ENCODE results near the gene KLC3. TPM values are rescaled to one million over a fixed set of nuclear protein-coding genes. Genes with fewer than 3 reads are reported as not detected.

KLC3 gene
- total and polyA plus RNA-seq, 2 of the 8 experiments (the other 6 are each of a cell fraction or from before 2014, with no cell fraction given): 1.3 to 2.8 TPM

GRCh38 chr19:45382426-45382825, 41.9 kb downstream of the KLC3 start:
- no peak for DNase-seq (ENCODE audit: low read depth in 1 of 2, low spot score in 2 of 2)
- Histone ChIP-seq H3K14ac (ENCODE audit: insufficient read length) (no peak overlapping the region), H2BK5ac (ENCODE audit: low read depth, low read length) (no peak overlapping the region), H3K79me2 (ENCODE audit: control insufficient read depth in 1 of 2, insufficient read depth in 2 of 2, low read length in 2 of 2) (no peaks in the 10 kb centered on the region), H3K27me3 (replicated peaks in 1 of 4; ENCODE audit: control insufficient read depth in 3 of 4, extremely low read depth in 1 of 4, insufficient read depth in 3 of 4, low read length in 3 of 4) (peaks cover 6 to 18% (median 16%) of the 10 kb centered on the region in 4 experiments), H3K27ac (ENCODE audit: low read depth, low read length) (no peak overlapping the region), H4K20me1 (replicated peaks in 1 of 2; ENCODE audit: control insufficient read depth in 1 of 2, insufficient read depth in 2 of 2, low read length in 2 of 2) (peaks cover 0 to 4% of the 10 kb centered on the region in 2 experiments), H3K4me1 (replicated peaks in 1 of 4; ENCODE audit: control insufficient read depth in 3 of 4, insufficient read depth in 4 of 4, low read length in 3 of 4) (peaks cover 0 to 7% (median 4%) of the 10 kb centered on the region in 4 experiments; a peak in 5 of 7 replicates), H3K9me3 (ENCODE audit: insufficient read depth in 2 of 2, low read depth in 1 of 2, low read length in 1 of 2) (no peaks in the 10 kb centered on the region), H4K5ac (ENCODE audit: insufficient read length, low read depth, low read length) (no peak overlapping the region), H4K8ac (ENCODE audit: extremely low read depth, insufficient read depth, low read length) (peak overlapping the region; percentile 68; the same call in 1 of the 2 replicates), H2BK12ac (ENCODE audit: low read depth, low read length) (no peak overlapping the region), H3K18ac (ENCODE audit: extremely low read depth, low read length) (no peak overlapping the region), H3K23ac (ENCODE audit: insufficient read length) (no peak overlapping the region), H2AFZ (ENCODE audit: low read length) (no peak overlapping the region), H2BK120ac (replicated peaks; ENCODE audit: low read depth, low read length) (no peak overlapping the region), H4K91ac (replicated peaks; ENCODE audit: insufficient read length, low read length) (no peak overlapping the region), H2AK5ac (ENCODE audit: low read depth, low read length) (no peak overlapping the region), H3K23me2 (ENCODE audit: low read depth, low read length) (peaks cover 6% of the 10 kb centered on the region; the same call in 1 of the 2 replicates), H3K56ac (replicated peaks; ENCODE audit: insufficient read length, low read depth, low read length) (no peak overlapping the region), H2BK15ac (ENCODE audit: low read length) (0 out of 2 replicates have a peak overlapping the region, but pooled peaks have one; percentile 61), H2BK20ac (ENCODE audit: low read length) (no peak overlapping the region), H3K9ac (replicated peaks in 1 of 4; ENCODE audit: extremely low read depth in 1 of 4, low read depth in 3 of 4, low read length in 3 of 4) (no peak overlapping the region), H3K36me3 (ENCODE audit: control insufficient read depth in 2 of 4, insufficient read depth in 4 of 4, low read length in 3 of 4) (no peaks in the 10 kb centered on the region), H3K4me2 (ENCODE audit: insufficient read depth in 1 of 2, low read depth in 2 of 2, low read length in 2 of 2) (no peak overlapping the region), H3K4me3 (ENCODE audit: extremely low read depth in 1 of 4, insufficient read depth in 2 of 4, low read depth in 3 of 4, low read length in 4 of 4) (no peak overlapping the region), H3K79me1 (ENCODE audit: low read depth, low read length) (no peaks in the 10 kb centered on the region), H3K4ac (replicated peaks; ENCODE audit: insufficient read length, low read depth, low read length) (no peak overlapping the region)
- ChIA-PET POLR2A (ENCODE audit: partially characterized antibody) (interaction anchor here (1.0 to 5.7 kb wide), 5 partner anchors 9 to 202 kb away, joined by 3 to 27 read pairs (median 3); partner anchors contain the start of gene ERCC2), CTCF (ENCODE audit: partially characterized antibody) (interaction anchor here (0.5 to 5.4 kb wide), 6 partner anchors 9 to 190 kb away, joined by 3 to 32 read pairs (median 4); partner anchors contain the start of gene PPP1R13L)
- 93% methylated on average over 27 of the region's 29 CpGs; no CpG with 5 or more reads in 1 of the 2 experiments for WGBS, 2 experiments (ENCODE audit: extremely low coverage in 1 of 2, insufficient coverage in 1 of 2, insufficient read length in 1 of 2, insufficient replicate concordance in 2 of 2, low coverage in 1 of 2, low lambda C conversion rate in 2 of 2, missing lambda C conversion rate in 1 of 2)
- FAIRE-seq: no peak
- TF ChIP-seq PHF8 (conservative IDR thresholded peaks at IDR 0.05; ENCODE audit: low read depth, low read length) (no peak), TAF7 (optimal IDR thresholded peaks at IDR 0.05; ENCODE audit: borderline replicate concordance, low read depth, low read length) (no peak), POU5F1 (IDR thresholded peaks at IDR 0.05; ENCODE audit: low read depth, low read length) (no peak), RXRA (IDR thresholded peaks at IDR 0.05; ENCODE audit: insufficient read depth, low read depth, low read length) (no peak), ZNF274 (IDR thresholded peaks at IDR 0.05; ENCODE audit: borderline replicate concordance, extremely low read depth, low read length) (no peak), SIRT6 (IDR thresholded peaks at IDR 0.05; ENCODE audit: low read length) (no peak), SP1 (IDR thresholded peaks at IDR 0.05; ENCODE audit: low read depth, low read length) (no peak), JUND (IDR thresholded peaks at IDR 0.05; ENCODE audit: low read length) (no peak), EZH2 (IDR thresholded peaks at IDR 0.05; ENCODE audit: low read depth, low read length, severe bottlenecking) (no peak)

All from H1 (cell line).